ENCODE measurements around the gene GRAMD4. TPM values are rescaled to one million over a fixed set of nuclear protein-coding genes. Genes with fewer than 3 reads are reported as not detected.

Gene GRAMD4
- total RNA-seq, 1 experiment from 2014 or later, result 18.4 TPM

DNA sequence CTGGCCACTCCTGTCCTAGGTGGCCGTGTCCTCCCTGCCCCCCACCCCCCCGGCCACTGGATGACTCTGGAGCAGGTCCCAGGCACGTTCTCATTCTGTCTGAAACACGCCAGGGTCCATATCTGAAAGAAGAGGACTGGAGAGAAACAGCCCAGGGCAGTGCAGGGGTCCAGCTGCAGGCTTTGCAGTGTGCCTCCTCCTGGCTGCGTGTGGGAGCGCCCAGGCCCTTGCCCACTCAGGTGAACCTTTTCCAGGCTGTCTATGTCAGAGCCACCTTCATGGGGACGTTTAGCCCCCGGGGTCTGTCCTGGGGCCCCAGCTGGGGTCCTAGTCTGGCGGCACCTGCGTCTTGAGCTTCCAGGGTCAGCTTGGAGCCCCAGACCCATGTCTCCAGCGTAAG is 15.6 kb downstream of the GRAMD4 start:
- Histone ChIP-seq H3K27ac (ENCODE audit: low read depth, low read length, poor library complexity, severe bottlenecking) (no peak overlapping the region), H3K4me1 (ENCODE audit: insufficient read depth, low read length, poor library complexity, severe bottlenecking) (peaks cover under 1% of the 10 kb centered on the region), H3K36me3 (ENCODE audit: insufficient read depth, low read length, poor library complexity, severe bottlenecking) (no peaks in the 10 kb centered on the region), H3K4me3 (ENCODE audit: low read depth, low read length, poor library complexity, severe bottlenecking) (no peak overlapping the region), H3K9me3 (ENCODE audit: low read depth, low read length, poor library complexity, severe bottlenecking) (no peaks in the 10 kb centered on the region), H3K27me3 (replicated peaks; ENCODE audit: insufficient read depth, low read depth, low read length, poor library complexity) (no peaks in the 10 kb centered on the region)
- intact Hi-C loops (cut with micrococcal nuclease; ENCODE audit: unreplicated experiment), result no loop called here
- BruUV-seq (replicated peaks), result no TSS peak
- TF ChIP-seq, protein P1, sequence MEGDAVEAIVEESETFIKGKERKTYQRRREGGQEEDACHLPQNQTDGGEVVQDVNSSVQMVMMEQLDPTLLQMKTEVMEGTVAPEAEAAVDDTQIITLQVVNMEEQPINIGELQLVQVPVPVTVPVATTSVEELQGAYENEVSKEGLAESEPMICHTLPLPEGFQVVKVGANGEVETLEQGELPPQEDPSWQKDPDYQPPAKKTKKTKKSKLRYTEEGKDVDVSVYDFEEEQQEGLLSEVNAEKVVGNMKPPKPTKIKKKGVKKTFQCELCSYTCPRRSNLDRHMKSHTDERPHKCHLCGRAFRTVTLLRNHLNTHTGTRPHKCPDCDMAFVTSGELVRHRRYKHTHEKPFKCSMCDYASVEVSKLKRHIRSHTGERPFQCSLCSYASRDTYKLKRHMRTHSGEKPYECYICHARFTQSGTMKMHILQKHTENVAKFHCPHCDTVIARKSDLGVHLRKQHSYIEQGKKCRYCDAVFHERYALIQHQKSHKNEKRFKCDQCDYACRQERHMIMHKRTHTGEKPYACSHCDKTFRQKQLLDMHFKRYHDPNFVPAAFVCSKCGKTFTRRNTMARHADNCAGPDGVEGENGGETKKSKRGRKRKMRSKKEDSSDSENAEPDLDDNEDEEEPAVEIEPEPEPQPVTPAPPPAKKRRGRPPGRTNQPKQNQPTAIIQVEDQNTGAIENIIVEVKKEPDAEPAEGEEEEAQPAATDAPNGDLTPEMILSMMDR (conservative IDR thresholded peaks at IDR 0.05; ENCODE audit: low read depth, low read length), result 0 out of 2 replicates have a peak, but pooled peaks have one; percentile 13
- no peak for TF ChIP-seq EZH2 (IDR thresholded peaks at IDR 0.05; ENCODE audit: borderline replicate concordance, low read depth, low read length, poor library complexity, severe bottlenecking)
- ChIA-PET CTCF (no interaction called here), POLR2A (ENCODE audit: low non-redundant PET) (no interaction called here)
- DNase-seq (ENCODE audit: low spot score), result no peak

DNA sequence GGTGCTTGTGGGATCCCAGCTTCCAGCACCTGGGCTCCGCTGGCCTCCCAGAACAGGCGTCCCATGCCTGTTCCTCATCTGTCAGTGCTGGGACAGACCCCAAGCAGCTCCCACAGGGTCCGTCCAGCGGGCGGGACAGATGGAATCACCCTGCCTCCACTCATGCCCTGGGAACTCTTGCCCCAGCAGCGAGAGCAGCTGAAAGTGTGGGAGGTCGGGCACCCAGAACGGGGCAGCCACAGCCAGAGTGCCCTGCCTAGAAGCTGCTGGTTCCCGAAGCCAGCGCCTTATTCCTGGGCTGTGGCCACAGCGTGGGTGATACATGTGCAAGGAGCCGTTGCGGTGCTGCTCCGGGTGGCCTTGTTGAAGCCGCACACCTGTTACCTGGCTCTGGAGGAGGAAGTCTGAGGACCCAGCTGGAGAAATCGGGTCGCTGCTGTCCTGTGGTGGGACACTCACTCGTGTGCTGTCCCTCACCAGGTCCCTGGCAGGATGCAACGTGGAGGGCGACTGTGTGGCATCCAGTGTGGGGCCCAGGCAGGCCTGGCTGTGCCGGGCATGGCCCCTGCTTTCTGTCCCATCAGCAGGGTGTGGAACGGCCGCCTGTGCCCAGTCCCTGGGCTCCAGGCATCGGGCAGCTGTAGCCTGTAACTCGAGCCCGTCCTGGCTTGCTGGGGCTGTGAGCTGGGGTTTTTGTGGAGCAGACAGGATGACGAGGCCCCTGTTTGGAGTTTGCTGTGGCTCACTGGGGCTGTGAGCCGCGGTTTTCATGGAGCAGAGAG is 16.2 kb downstream of the GRAMD4 start:
- DNase-seq (ENCODE audit: low spot score), result no peak
- Histone ChIP-seq H3K4me3 (ENCODE audit: low read depth, low read length, poor library complexity, severe bottlenecking) (no peak overlapping the region), H3K27me3 (replicated peaks; ENCODE audit: insufficient read depth, low read depth, low read length, poor library complexity) (no peaks in the 10 kb centered on the region), H3K4me1 (ENCODE audit: insufficient read depth, low read length, poor library complexity, severe bottlenecking) (peaks cover 4% of the 10 kb centered on the region), H3K27ac (ENCODE audit: low read depth, low read length, poor library complexity, severe bottlenecking) (no peak overlapping the region), H3K9me3 (ENCODE audit: low read depth, low read length, poor library complexity, severe bottlenecking) (no peaks in the 10 kb centered on the region), H3K36me3 (ENCODE audit: insufficient read depth, low read length, poor library complexity, severe bottlenecking) (no peaks in the 10 kb centered on the region)
- POLR2A ChIA-PET (ENCODE audit: low non-redundant PET), result no interaction called here
- CTCF ChIA-PET, result no interaction called here
- BruUV-seq (replicated peaks), result no TSS peak
- intact Hi-C loops (cut with micrococcal nuclease; ENCODE audit: unreplicated experiment), result no loop called here
- TF ChIP-seq, protein P1 (conservative IDR thresholded peaks at IDR 0.05; ENCODE audit: low read depth, low read length), result no peak
- no peak for TF ChIP-seq EZH2 (IDR thresholded peaks at IDR 0.05; ENCODE audit: borderline replicate concordance, low read depth, low read length, poor library complexity, severe bottlenecking)

DNA sequence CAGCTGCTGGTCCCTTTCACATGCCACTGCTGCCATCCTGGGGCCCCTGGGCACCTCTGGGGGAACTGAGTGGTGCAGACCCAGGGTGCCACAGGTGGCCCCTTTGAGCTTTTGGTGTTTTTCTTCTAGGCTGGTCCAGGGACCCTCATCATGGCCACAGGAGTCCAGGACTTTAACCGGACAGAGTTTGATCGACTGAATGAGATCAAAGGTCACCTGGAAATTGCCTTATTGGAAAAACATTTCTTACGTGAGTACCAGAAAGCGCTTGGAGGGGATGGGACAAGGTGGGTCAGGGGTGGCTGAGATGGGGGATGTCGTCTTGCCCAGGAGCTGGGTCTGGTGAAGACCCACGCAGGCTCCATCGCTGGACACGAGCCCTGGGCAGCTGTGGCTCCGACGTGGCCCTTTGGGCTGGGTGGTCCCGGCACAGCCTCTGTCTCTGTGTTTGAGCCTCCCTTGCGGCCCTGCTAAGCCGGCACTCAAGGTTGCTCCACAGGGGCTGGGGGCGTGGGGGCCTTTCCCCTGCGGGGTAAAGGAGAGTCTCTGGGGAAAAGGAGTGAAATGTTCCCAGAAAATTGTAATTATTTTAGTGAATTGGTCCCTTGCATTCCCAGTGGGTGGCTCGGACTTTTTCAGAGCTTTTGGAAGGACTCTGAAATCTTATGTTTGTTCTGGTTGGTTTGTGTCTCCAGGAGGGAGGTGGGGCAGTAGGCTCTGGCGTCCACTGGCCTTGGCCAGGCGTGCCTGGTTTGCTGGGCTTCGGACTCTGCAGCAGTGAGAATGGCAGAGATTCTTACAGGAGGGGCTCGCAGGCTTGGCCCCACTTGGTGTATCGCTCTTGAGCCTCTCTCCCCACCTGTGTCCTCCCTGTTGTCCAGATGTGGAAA is 17.8 kb downstream of the GRAMD4 start:
- no peak for DNase-seq (ENCODE audit: low spot score)
- Histone ChIP-seq H3K4me1 (ENCODE audit: insufficient read depth, low read length, poor library complexity, severe bottlenecking) (peaks cover 4% of the 10 kb centered on the region), H3K36me3 (ENCODE audit: insufficient read depth, low read length, poor library complexity, severe bottlenecking) (no peaks in the 10 kb centered on the region), H3K4me3 (ENCODE audit: low read depth, low read length, poor library complexity, severe bottlenecking) (no peak overlapping the region), H3K9me3 (ENCODE audit: low read depth, low read length, poor library complexity, severe bottlenecking) (no peaks in the 10 kb centered on the region), H3K27ac (ENCODE audit: low read depth, low read length, poor library complexity, severe bottlenecking) (no peak overlapping the region), H3K27me3 (replicated peaks; ENCODE audit: insufficient read depth, low read depth, low read length, poor library complexity) (no peaks in the 10 kb centered on the region)
- TF ChIP-seq, protein P1 (conservative IDR thresholded peaks at IDR 0.05; ENCODE audit: low read depth, low read length), result no peak
- TF ChIP-seq EZH2 (IDR thresholded peaks at IDR 0.05; ENCODE audit: borderline replicate concordance, low read depth, low read length, poor library complexity, severe bottlenecking), result no peak
- ChIA-PET CTCF (no interaction called here), POLR2A (ENCODE audit: low non-redundant PET) (no interaction called here)
- intact Hi-C loops (cut with micrococcal nuclease; ENCODE audit: unreplicated experiment), result no loop called here
- BruUV-seq (replicated peaks), result no TSS peak
